IPS-18a (cell line): ENCODE measurements around the gene PDGFA.

ENCODE experiments used
- H3K27ac ChIP-seq: one replicate; pipeline ENCODE4 v1.5.1; 2013; ENCODE audit warnings: low read length
- H3K27me3 ChIP-seq: one replicate; pipeline ENCODE4 v1.6.1; 2013; ENCODE audit warnings: mild to moderate bottlenecking, low read length; ENCODE audit not compliant: control insufficient read depth, insufficient read depth
- H3K36me3 ChIP-seq: one replicate; pipeline ENCODE4 v1.6.1; 2013; ENCODE audit warnings: low read depth, low read length; ENCODE audit not compliant: control insufficient read depth
- H3K4me1 ChIP-seq: one replicate; pipeline ENCODE4 v1.6.1; 2013; ENCODE audit warnings: low read depth, low read length; ENCODE audit not compliant: control insufficient read depth
- H3K4me3 ChIP-seq: one replicate; pipeline ENCODE4 v1.5.1; 2013; ENCODE audit warnings: low read length
- H3K9ac ChIP-seq: one replicate; pipeline ENCODE4 v1.6.1; 2013; ENCODE audit warnings: mild to moderate bottlenecking, low read length, moderate library complexity
- H3K9me3 ChIP-seq: one replicate; pipeline ENCODE4 v1.6.1; 2013; ENCODE audit warnings: low read depth, low read length; ENCODE audit not compliant: control insufficient read depth

Gene PDGFA

DNA sequence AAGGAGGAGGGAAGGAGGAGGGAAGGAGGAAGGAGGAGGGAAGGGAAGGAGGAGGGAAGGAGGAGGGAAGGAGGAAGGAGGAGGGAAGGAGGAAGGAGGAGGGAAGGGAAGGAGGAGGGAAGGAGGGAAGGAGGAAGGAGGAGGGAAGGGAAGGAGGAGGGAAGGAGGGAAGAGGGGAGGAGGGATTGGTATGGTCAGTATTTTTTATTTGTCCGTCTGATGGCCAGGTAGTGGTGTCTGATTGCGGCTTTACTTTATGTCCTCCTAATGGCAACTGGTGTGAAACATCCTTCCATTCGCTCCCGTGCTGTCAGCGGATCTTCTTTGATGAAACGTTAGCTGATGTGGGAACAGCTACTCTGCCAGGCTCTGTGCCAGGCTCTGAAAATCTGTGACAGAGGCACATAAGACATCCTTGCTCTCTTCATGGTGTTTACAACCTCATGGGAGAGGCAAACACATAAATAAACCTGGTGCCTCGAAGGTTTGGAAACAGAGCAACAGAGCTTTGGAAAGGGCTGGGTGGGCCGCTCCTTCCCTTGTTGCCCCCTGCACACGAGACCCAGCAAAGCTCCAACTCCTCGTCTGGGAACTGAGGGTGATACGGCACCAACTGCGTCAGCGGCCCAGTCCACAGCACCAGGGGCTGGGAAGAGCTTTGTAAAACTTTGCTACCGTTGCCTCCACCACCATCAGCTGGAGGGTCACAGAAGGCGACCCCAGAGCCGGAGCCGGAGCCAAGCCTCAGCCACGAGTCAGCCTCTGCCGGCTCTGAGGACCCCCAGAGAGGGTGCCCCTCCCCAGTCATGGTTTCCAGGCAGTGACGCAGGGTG is 40.3 kb downstream of the PDGFA start:
- Histone ChIP-seq H3K27ac (no peak overlapping the region), H3K9me3 (no peaks in the 10 kb centered on the region), H3K27me3 (no peaks in the 10 kb centered on the region), H3K4me1 (peaks cover 4% of the 10 kb centered on the region), H3K9ac (no peak overlapping the region), H3K4me3 (no peak overlapping the region), H3K36me3 (no peaks in the 10 kb centered on the region)

GRCh38 chr7:477626-478220 is 41.9 kb downstream of the PDGFA start:
- no peaks in the 10 kb centered on the region for H3K4me1 ChIP-seq
- no peaks in the 10 kb centered on the region for H3K36me3 ChIP-seq
- H3K27ac ChIP-seq, result no peak overlapping the region
- no peak overlapping the region for H3K4me3 ChIP-seq
- no peaks in the 10 kb centered on the region for H3K27me3 ChIP-seq
- H3K9me3 ChIP-seq, result no peaks in the 10 kb centered on the region
- H3K9ac ChIP-seq, result no peak overlapping the region

GRCh38 chr7:476736-477360 is 42.8 kb downstream of the PDGFA start:
- Histone ChIP-seq H3K4me1 (no peaks in the 10 kb centered on the region), H3K36me3 (no peaks in the 10 kb centered on the region), H3K27ac (no peak overlapping the region), H3K9ac (no peak overlapping the region), H3K4me3 (no peak overlapping the region), H3K9me3 (no peaks in the 10 kb centered on the region), H3K27me3 (no peaks in the 10 kb centered on the region)

GRCh38 chr7:475951-476441 is 43.6 kb downstream of the PDGFA start:
- no peaks in the 10 kb centered on the region for H3K27me3 ChIP-seq
- H3K36me3 ChIP-seq, result no peaks in the 10 kb centered on the region
- no peak overlapping the region for H3K4me3 ChIP-seq
- no peak overlapping the region for H3K9ac ChIP-seq
- H3K4me1 ChIP-seq, result no peaks in the 10 kb centered on the region
- H3K27ac ChIP-seq, result no peak overlapping the region
- H3K9me3 ChIP-seq, result no peaks in the 10 kb centered on the region

DNA sequence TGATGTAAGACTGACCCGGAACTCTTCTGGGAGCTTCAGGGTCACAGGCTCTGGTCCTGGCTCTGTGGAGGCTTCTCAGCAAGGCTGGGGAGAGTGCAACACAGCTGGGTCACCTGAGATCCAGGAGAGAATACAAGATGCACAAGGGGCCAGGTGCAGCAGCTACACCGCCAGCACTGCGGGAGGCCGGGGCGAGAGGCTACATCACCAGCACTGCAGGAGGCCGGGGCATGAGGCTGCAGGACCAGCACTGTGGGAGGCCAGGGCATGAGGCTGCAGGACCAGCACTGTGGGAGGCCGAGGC is 44.3 kb downstream of the PDGFA start:
- Histone ChIP-seq H3K27ac (no peak overlapping the region), H3K4me3 (no peak overlapping the region), H3K9ac (no peak overlapping the region), H3K36me3 (no peaks in the 10 kb centered on the region), H3K4me1 (no peaks in the 10 kb centered on the region), H3K27me3 (no peaks in the 10 kb centered on the region), H3K9me3 (no peaks in the 10 kb centered on the region)

- Histone ChIP-seq H3K4me3 (no peak overlapping the region), H3K27ac (no peak overlapping the region), H3K27me3 (no peaks in the 10 kb centered on the region), H3K4me1 (no peaks in the 10 kb centered on the region), H3K9me3 (no peaks in the 10 kb centered on the region), H3K36me3 (no peaks in the 10 kb centered on the region), H3K9ac (no peak overlapping the region)
These were observed 44.8 kb downstream of the PDGFA start for GRCh38 chr7:474605-475424.

DNA sequence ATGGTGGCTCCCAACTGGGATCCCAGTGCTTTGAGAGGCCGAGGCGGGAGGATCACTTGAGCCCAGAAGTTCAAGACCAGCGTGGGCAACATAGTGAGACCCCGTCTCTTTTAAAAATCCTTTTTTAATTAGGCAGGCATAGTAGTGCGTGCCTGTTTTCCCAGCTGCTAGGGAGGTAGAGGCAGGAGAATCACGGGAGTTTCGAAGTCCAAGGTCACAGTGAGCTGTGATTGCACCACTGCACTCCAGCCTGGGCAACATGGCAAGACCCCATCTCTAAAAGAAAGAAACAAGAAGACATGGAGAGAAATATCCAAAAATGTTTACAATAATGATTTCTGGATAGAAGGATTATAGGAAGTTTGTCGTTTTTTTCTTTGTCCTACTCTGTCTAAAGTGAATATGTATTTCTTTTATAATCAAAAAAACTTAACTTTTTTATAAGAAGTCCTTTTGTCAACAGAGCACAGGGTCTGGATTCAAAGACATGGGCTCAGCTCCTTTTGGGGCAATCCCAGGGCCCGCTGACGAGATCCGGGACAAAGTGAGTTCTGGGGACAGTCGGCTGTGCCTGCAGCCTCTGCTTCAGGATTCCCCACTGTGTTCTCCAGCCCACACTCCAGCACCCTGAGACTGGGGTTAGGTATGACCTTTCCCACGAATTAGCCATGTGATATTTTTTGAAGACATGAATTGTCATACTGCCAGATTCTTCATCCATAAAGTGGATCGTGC is 45.6 kb downstream of the PDGFA start:
- Histone ChIP-seq H3K4me1 (no peaks in the 10 kb centered on the region), H3K9me3 (no peaks in the 10 kb centered on the region), H3K36me3 (no peaks in the 10 kb centered on the region), H3K9ac (no peak overlapping the region), H3K27me3 (no peaks in the 10 kb centered on the region), H3K4me3 (no peak overlapping the region), H3K27ac (no peak overlapping the region)

DNA sequence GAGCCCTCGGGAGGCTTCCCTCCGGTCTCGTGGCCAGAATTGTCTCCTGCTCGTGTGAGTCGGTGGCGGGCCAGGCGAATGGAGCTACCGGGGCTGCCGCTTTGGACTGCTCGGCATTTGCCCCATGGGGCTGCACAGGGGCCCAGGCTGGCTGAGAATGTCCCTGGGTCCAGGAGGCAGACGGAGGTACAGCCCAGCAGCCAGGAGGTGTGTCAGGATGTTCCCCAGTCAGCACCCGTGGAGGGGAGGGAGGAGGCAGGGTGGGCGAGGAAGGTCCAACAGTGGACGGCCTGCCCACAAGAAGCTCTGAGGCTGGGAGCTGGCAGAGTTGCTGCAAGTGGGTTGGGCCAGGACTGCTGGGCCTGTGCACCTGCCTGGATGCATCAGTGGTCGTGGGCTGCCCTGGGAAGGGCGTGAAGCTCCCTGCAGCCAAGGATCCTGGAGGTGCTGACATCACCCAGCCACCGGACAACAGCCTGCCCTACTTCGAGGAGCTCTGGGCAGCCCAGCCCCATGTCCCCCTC is 46.4 kb downstream of the PDGFA start:
- Histone ChIP-seq H3K27ac (no peak overlapping the region), H3K9me3 (no peaks in the 10 kb centered on the region), H3K9ac (no peak overlapping the region), H3K4me3 (no peak overlapping the region), H3K27me3 (no peaks in the 10 kb centered on the region), H3K36me3 (no peaks in the 10 kb centered on the region), H3K4me1 (no peaks in the 10 kb centered on the region)

- Histone ChIP-seq H3K9me3 (no peaks in the 10 kb centered on the region), H3K4me1 (no peaks in the 10 kb centered on the region), H3K9ac (no peak overlapping the region), H3K4me3 (no peak overlapping the region), H3K27me3 (no peaks in the 10 kb centered on the region), H3K36me3 (no peaks in the 10 kb centered on the region), H3K27ac (no peak overlapping the region)
These were observed 47.0 kb downstream of the PDGFA start for GRCh38 chr7:472640-472957.

DNA sequence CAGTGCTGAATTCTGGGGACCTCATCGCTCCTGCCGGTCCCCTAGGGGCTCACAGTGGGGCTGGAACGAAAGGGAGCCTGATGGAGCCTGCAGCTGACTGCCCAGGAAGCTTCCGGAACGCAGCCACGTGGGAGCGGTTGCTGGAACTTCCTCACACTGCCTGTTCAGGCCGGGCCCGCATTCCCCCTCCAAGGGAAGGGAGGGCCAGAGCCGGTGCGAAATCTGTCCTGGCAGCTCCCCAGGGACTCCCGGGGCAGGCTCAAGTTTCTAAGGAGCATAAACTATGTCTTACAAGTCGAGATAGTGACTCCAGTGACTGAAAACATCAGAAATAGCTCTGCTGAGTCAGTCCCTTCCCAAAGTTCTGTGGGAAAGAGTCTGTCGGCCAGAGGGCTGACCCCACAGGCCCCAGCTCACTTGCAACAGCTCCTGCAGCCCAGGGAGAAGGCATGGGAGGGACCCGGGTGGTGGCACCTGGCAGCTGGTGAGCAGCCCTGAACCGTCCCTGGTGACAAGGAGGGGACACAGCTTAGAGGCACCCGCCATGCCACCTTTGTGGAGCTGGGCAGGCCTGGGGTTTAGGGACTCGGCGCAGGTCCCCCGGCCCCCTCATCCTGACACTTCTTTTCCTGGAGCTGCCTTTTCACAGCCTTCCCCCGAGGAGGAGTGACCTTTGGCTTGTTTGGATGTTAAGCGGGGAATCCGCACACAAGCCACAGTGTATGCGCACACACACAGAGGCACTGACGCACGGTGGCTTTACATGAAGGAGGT is 47.6 kb downstream of the PDGFA start:
- H3K9me3 ChIP-seq, result no peaks in the 10 kb centered on the region
- H3K9ac ChIP-seq, result no peak overlapping the region
- no peaks in the 10 kb centered on the region for H3K27me3 ChIP-seq
- no peak overlapping the region for H3K4me3 ChIP-seq
- no peak overlapping the region for H3K27ac ChIP-seq
- no peaks in the 10 kb centered on the region for H3K4me1 ChIP-seq
- no peaks in the 10 kb centered on the region for H3K36me3 ChIP-seq
